Uterus (tissue), 2 donors: ENCODE results near the gene PPP3CA.
"Not testable (repeated sequence)": the region's sequence is repeated elsewhere in the genome, so short reads cannot be mapped to it uniquely, and the experiment has no call there.

Source experiments
- CTCF ChIP-seq, 4 experiments: fragments of 200-600 bp in 2 of 4; fragments of 450-650 bp in 2 of 4; sonication (generic) in 2 of 4; IDR thresholded peaks; one replicate each; pipeline ENCODE4 v1.5.1; 2016 to 2019; ENCODE audit warnings: antibody characterized with exemption in 4 of 4, mild to moderate bottlenecking in 2 of 4, moderate library complexity in 1 of 4
- POLR2A ChIP-seq, 2 donors: fragments of 450-650 bp; IDR thresholded peaks; one replicate each; pipeline ENCODE4 v1.6.1; 2016; ENCODE audit warnings: antibody characterized with exemption in 2 of 2, mild to moderate bottlenecking in 1 of 2, moderate library complexity in 1 of 2

DNA sequence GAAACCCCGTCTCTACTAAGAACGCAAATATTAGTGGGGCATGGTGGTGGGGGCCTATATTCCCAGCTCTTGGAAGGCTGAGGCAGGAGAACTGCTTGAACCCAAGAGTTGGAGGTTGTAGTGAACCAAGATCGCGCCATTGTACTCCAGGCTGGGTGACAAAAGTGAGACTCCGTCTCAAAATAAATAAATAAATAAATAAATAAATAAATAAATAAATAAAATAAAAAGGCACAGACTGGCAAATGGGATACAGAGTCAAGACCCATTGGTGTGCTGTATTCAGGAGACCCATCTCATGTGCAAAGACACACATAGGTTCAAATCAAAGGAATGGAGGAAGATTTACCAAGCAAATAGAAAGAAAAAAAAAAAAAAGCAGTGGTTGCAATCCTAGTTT lies 216.3 kb downstream of the PPP3CA start:
- TF ChIP-seq CTCF, POLR2A (IDR thresholded peaks at IDR 0.05): not testable (repeated sequence)
